Adrenal gland (tissue), 5 donors: ENCODE results near the gene TFDP1.

Source experiments
- CTCF ChIP-seq, 6 experiments: fragments of 450-650 bp in 4 of 6; fragments of 200-600 bp in 2 of 6; sonication (generic) in 1 of 6; IDR thresholded peaks; 1 replicate in 5 of 6; 2 replicates in 1 of 6; pipeline versions ENCODE4 v1.5.1 to v1.8.0; 2016 to 2021; ENCODE audit warnings: antibody characterized with exemption in 6 of 6, mild to moderate bottlenecking in 2 of 6, moderate library complexity in 1 of 6
- POLR2A ChIP-seq, 2 donors: fragments of 450-650 bp; IDR thresholded peaks; one replicate each; pipeline ENCODE4 v1.6.1; 2017; ENCODE audit warnings: antibody characterized with exemption in 2 of 2, mild to moderate bottlenecking in 2 of 2, moderate library complexity in 1 of 2
- donor health status: DM: no; HTN: no; CAD: no.

GRCh38 chr13:113550453-113550852 is 34.1 kb upstream of the TFDP1 start:
- TF ChIP-seq CTCF (IDR thresholded peaks at IDR 0.05) (no peak), POLR2A (IDR thresholded peaks at IDR 0.05) (no peak)
